AG09319 (cell line): ENCODE data around the gene TRRAP.
A peak's percentile ranks its signal among the peaks of the same experiment; 100 is the strongest.

ENCODE experiments used
- DNase-seq: peaks from one replicate; pipeline ENCODE4 v3.0.0-alpha.2; 2010; ENCODE audit warnings: low read depth; ENCODE audit errors: extremely low read depth
- TF ChIP-seq, protein P1 (sequence below): IDR thresholded peaks from 2 replicates; pipeline ENCODE4 v1.5.1; 2011; ENCODE audit warnings: low read depth, mild to moderate bottlenecking, inconsistent platforms, low read length, moderate library complexity

Gene TRRAP

DNA sequence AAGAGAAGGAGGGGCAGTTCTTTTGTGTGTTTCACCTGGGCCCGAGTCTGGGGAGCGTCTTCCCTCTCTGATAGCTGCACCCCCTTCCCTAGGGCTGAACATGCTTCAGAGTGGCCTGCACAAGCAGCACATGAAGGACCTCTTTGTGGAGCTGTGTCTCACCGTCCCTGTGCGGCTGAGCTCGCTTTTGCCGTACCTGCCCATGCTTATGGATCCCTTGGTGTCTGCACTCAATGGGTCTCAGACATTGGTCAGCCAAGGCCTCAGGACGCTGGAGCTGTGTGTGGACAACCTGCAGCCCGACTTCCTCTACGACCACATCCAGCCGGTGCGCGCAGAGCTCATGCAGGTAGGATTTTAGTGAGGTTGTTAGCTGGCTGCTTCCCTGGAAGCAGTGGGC lies 39.0 kb downstream of the TRRAP start:
- TF ChIP-seq, protein P1, sequence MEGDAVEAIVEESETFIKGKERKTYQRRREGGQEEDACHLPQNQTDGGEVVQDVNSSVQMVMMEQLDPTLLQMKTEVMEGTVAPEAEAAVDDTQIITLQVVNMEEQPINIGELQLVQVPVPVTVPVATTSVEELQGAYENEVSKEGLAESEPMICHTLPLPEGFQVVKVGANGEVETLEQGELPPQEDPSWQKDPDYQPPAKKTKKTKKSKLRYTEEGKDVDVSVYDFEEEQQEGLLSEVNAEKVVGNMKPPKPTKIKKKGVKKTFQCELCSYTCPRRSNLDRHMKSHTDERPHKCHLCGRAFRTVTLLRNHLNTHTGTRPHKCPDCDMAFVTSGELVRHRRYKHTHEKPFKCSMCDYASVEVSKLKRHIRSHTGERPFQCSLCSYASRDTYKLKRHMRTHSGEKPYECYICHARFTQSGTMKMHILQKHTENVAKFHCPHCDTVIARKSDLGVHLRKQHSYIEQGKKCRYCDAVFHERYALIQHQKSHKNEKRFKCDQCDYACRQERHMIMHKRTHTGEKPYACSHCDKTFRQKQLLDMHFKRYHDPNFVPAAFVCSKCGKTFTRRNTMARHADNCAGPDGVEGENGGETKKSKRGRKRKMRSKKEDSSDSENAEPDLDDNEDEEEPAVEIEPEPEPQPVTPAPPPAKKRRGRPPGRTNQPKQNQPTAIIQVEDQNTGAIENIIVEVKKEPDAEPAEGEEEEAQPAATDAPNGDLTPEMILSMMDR, result no peak
- no peak for DNase-seq

DNA sequence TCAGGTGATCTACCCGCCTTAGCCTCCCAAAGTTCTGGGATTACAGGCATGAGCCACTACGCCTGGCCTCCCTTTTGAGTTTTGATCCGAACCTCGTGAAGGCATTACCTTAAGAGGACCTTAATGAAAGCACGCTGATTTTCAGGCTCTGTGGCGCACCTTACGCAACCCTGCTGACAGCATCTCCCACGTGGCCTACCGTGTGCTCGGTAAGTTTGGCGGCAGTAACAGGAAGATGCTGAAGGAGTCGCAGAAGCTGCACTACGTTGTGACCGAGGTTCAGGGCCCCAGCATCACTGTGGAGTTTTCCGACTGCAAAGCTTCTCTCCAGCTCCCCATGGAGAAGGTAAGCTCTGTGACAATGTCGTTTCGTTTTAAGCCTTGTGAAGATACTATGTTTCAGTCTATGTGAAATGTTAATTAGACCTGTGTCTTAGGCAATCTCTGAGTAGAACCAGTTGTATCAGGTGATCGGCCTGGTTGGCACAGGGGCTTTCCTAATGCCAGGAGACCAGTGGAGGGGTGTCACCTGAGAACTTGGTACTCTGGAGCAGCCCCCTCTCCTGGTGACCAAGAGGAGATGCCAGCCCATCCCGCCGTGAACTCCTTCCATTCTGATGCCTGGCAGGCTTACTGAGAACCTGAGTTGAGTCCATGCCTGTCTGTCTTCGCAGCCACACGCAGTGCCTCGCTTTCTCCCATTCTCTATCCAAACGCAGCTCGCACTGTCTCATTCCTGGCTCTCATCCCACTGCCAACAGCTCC lies 43.5 kb downstream of the TRRAP start:
- TF ChIP-seq, protein P1, result no peak; the same call in 1 of the 2 replicates
- DNase-seq, result no peak

DNA sequence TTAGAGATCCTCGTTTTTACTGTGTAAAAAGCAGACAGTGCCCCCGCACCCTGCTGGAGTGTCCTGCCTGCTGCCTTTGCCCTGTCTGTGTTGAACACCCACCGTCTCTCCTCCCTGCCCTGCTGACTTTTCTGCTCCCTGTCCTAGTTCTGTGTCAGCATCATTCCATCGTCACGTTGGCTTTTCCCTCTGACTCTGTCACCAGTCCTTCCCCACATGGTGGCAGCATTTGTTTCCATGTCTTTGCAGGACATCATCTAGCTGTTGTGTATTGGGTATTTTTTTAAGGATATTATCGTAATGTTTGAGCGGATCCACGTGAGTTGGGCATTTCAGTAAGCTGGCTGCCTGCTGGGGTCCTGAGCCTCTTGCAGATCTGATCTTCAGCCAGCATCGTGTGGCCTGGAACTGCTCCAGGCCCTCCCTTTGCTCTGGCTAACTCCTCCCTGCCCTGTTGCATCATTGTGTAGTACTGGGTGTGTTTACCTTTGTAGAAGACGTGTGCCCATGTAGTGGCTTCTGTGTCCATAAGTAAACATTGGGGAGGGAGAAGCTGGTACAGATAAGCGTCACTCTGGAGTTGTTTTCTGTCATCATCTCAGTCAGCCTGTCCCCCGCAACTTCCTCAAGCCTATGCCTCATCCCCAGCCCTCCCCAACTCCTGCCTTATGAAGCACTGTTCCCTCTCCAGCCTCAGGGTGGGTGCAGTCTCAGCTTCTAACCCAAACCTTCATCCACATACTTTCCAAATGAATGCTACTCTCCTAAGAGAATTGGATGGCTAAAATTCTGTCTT lies 44.3 kb downstream of the TRRAP start:
- peak; percentile 28 for DNase-seq

DNA sequence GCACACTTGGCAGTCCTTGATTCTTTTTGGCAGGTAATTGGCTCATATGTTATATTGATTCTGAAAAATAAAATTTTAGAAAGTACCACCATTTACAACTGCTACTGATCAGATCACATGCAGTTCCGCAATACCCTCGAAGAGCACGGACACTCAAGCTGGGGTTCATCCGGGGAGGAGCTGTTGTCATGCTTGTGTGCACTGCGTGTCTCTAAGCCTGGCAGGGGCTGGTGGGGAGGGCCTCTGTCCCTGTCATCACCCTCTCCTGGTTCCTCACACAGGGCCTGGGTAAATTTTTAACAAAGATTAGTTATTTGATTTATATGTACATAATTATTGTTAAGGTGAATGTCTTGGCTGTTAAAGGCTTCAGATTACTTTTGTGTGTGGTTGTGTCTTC lies 45.2 kb downstream of the TRRAP start:
- no peak for DNase-seq
- TF ChIP-seq, protein P1, result no peak

More for the DNA sequence above, 44.3 kb downstream of the TRRAP start:
- TF ChIP-seq, protein P1, result peak; percentile 17

DNA sequence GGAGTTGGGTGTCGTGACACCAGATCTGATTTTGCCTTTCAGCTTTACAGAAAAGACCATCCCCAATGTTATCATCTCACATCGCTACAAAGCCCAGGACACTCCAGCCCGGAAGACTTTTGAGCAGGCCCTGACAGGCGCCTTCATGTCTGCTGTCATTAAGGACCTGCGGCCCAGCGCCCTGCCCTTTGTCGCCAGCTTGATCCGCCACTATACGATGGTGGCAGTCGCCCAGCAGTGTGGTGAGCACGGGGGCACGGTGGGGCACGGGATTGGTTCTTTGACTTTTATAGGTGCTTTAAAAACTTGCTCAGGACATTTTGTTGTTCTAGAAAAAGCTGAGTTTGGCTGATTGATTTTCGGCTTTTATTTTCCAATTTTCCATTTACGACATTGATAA lies 48.8 kb downstream of the TRRAP start:
- DNase-seq, result no peak
- TF ChIP-seq, protein P1, result no peak

DNA sequence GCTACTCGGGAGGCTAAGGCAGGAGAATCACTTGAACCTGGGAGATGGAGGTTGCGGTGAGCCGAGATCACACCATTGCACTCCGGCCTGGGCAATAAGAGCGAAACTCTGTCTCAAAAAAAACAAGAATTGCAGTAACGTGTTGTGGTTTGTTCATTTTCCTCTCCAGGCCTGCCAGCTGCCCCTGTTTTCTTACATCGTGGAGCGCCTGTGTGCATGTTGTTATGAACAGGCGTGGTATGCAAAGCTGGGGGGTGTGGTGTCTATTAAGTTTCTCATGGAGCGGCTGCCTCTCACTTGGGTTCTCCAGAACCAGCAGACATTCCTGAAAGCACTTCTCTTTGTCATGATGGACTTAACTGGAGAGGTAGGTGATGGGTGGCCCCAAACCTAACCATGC lies 52.1 kb downstream of the TRRAP start:
- no peak for DNase-seq
- TF ChIP-seq, protein P1, result no peak

DNA sequence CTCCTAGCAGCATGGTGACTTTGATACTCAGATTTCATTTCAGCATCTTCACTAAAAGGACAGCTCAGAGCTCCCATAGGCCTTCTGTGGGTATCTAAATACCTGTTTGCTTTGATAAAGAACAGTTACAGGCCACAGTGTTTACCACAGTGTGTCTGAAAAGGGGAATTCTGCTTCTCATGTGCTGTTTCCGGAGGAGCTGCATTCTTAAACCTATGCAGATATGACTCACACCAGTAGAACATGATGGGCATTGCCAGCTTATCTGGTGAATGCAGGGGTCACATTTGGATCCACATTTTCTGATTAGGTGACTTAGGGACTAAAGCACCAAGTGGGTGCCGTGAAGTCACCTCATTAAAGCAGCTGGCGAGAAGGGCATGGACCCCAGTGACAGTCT lies 52.6 kb downstream of the TRRAP start:
- TF ChIP-seq, protein P1, result no peak
- no peak for DNase-seq
